ENCODE results near the gene PRR27.

- no peak for TF ChIP-seq POLR2A (IDR thresholded peaks at IDR 0.05; ENCODE audit: low read length)
- no peak for TF ChIP-seq GATA1 (IDR thresholded peaks at IDR 0.05; ENCODE audit: low read depth, low read length)
These were observed 1.9 kb upstream of the PRR27 start for GRCh38 chr4:70152088-70152487.

Data from erythroblast (primary cell).